HG03571 (cell line): ENCODE data around the gene CTNS.

Source experiments
- ATAC-seq: cut with Tn5 transposase; IDR thresholded peaks from one replicate; pipeline ENCODE4 v1.9.1; 2021; ENCODE audit not compliant: unreplicated experiment

CTNS gene

DNA sequence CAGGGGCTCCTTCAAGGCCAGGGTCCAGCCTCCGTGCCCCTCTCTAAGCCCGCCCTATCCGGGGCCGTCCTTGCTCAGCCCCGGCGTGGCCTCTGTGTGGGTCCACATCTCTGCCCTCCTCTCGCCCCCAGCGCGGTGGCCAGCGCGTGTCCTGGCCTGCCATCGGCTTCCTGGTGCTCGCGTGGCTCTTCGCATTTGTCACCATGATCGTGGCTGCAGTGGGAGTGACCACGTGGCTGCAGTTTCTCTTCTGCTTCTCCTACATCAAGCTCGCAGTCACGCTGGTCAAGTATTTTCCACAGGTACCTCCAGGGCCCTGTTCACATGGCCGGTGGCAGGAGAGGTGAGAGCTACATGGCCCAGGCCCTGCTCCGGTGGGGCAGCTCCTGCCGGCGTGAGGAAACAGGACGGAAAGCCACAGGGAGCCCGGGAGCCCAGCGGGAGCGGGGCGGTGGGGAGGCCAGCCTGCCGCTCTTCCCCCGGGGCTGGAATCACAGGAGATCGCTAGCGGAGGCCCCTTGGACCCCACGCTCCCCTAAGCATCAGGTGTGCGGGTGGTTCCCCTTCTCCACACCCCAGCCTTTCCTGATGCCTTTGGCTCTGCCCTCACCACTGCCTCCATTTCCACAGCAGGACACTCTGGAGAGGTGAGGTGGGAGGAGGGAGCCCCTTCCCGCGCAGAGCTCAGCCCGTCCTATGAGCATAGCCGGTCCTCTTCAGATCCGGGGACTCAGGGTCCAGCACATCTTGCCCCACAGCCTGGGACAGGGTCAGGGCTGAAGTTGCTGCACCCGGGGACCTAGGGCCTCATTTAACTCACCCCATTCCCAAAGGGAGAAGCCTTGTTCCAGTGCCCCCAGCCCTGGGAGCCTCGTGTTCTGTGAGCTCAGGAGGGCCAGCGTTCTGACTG is 21.6 kb downstream of the CTNS start:
- no peak for ATAC-seq

DNA sequence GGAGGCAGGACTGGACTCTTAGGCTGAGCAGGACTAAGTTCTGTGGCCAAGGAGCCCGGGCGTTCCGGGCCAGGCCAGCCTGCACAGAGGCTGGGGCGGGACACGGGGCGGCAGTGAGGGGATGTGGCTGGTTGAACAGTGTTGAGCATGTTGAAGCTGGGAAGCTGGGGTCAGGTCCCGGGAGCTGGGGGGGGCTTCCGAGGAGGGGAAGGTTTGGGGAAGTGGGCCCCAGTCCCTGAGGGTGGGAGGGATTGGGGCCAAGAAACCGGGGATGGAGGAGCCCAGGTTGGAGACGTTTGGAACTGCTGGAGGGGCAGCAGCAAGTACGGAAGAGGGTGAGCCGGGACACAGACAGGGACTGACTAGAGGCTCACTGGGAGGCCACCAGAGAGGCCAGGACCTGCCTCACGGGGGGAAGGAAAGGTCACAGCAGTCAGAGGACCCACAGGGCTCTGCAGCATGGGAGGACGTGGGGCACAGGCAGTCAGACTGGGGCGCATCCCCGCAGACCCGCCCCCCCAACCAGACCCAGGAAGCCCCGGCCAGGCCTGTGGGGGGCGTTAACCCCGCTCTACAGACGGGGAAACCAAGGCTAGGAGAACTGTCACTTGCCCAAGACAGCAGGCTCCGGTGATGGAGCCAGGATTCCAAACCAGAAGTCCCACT is 22.4 kb downstream of the CTNS start:
- no peak for ATAC-seq

GRCh38 chr17:3659541-3660111 is 23.1 kb downstream of the CTNS start:
- ATAC-seq = no peak

GRCh38 chr17:3660311-3660891 is 23.8 kb downstream of the CTNS start:
- no peak for ATAC-seq

DNA sequence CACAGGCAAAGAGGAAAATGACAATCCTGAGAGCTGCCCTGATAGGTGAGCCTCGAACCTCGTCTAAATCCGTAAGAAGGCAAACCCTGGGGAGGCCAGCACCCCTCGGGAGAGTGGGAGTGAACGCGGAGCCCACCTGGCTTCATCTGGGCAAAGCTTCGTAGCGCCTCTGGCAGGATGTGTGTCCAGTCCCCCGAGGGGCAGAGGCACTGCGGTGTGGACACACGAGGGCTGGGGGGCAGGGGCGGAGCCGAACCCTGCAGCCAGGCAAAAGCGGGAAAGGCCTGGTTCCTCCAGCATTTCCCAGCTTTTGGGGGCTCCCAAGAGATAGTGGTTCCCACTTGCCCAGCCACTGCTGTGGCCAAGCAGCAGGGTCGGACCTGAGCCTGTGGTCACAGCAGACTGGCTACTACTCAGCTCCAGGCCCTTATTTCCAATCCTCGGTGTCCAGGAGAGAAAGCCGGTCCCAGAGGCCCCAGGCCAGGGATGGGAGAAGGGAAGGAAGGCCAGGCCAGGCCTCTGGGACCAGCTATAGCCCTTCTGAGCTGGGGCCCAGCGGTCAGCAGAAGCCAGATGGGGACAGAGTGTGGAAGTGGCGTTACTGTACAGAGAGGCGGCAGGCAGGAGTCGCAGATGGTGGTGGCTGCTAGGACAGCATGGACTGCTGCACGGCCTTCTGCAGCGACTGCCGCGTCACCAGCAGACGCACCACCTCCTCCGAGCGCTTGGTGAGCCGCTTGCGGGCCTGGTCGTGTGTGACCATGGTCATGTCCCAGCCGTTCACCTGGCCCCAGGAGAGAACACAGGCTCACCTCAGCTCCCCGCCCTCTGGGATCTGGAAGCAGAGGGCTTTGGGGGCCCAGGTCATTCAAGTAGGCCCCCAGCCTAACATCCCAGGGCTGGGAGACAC is 26.8 kb downstream of the CTNS start:
- ATAC-seq = no peak

- no peak for ATAC-seq
Measured at GRCh38 chr17:3665834-3666233, 29.3 kb downstream of the CTNS start.

DNA sequence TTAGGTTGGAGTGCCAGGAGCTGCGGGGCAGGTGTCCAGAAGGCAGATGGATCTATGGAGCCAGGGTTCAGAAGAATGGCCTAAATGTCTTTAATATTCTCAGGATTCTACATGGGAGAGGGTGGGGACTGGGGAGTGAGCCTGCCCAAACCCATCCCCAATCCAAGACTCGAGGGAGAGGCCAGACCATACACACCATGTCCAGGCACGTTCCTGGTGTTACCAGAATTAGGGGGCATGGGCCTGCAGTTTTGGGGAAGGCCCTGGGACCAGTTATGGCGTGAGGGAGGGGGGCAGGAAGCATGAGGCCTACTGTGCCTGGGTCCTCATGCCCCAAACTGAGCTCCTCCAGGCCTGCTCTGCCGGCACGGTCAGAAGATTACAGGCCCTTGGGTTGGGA is 30.0 kb downstream of the CTNS start:
- no peak for ATAC-seq

- peak; percentile 10 for ATAC-seq
Measured at GRCh38 chr17:3667366-3668278, 31.1 kb downstream of the CTNS start.

- peak; percentile 78 for ATAC-seq
Measured at GRCh38 chr17:3668279-3669084, 31.9 kb downstream of the CTNS start, which contains the start of the genes EMC6 and TAX1BP3. TSS of gene EMC6 (plus strand) at chr17:3668812. CDS start at chr17:3669147, 335 bp downstream. TSS of gene TAX1BP3 (minus strand) at chr17:3668578. CDS start at chr17:3668526, 52 bp downstream.

- ATAC-seq = no peak
Measured at GRCh38 chr17:3669085-3669347, 32.5 kb downstream of the CTNS start.

- no peak for ATAC-seq
Measured at GRCh38 chr17:3669548-3669947, 33.0 kb downstream of the CTNS start.

- ATAC-seq = no peak
Measured at GRCh38 chr17:3672571-3672970, 36.0 kb downstream of the CTNS start.

GRCh38 chr17:3675886-3676285 is 39.3 kb downstream of the CTNS start:
- no peak for ATAC-seq

- no peak for ATAC-seq
Measured at GRCh38 chr17:3678095-3678820, 41.7 kb downstream of the CTNS start.

DNA sequence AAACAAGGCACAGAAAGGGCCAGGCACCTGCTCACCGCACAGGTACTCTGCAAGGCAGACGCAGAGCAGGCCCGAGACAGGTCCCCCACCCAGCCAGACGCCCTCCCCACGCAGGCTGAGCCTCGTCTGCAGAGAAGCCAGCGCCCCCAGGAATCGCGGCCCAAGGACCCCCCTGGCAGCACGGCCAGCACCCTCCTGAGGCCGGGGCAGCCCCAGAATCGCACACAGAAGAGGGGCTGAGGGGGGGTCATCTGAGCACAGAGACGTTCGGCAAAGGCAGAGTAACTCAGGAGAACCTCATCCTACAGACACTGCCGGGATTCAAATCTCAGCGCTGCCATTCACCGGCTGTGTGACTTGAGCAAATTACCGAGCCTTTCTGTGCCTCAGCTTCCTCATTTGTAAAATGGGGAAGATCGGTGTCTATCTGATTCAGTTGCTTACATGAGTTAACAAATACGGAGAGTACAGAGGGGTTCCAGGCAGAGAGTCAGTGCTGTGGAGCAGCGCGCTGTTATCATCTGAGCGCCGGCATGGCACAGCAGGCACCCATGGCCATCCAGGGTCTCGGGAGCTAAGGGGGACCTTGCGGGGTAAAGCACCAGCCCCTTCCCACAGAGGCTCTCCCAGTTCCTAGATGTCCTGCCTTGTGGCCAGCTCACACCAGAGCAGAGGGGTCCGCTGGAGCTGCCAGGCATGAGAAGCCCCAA is 42.4 kb downstream of the CTNS start:
- no peak for ATAC-seq

- no peak for ATAC-seq
Measured at GRCh38 chr17:3679531-3680126, 43.1 kb downstream of the CTNS start.

GRCh38 chr17:3681057-3681456 is 44.5 kb downstream of the CTNS start:
- no peak for ATAC-seq
